Measurements from ENCODE around the gene CEBPB. TPM values are rescaled to one million over a fixed set of nuclear protein-coding genes. Genes with fewer than 3 reads are reported as not detected.
A peak's percentile ranks its signal among the peaks of the same experiment; 100 is the strongest.

CEBPB gene
- total RNA-seq, 1 experiment from 2014 or later, result 183 TPM

DNA sequence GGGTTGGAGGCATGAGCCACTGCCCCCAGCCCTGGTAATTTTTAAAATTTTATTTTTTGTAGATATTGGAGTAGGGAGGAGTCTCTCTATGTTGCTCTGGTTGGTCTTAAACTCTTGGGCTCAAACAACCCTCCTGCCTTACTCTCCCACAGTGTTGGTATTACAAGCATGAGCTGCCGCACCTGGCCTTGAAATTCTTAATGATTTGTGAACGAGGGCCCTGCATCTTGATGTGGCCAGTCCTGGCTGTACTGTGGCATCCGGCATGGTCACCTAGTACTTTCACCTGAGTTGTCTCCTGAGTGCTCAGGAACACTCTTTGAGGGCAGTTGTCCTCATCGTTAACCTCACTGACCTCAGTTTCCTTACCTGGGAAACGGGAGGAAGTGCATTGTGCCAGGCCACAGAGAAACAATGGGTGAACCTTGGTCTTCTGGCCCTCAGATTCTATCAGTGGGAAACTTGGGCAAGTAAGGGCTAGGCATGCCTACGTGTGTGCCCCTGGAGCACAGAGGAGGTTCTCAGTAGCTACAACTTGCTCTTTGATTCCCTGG, 19.5 kb downstream of the CEBPB start:
- H3K36me3 Mint-ChIP-seq (ENCODE audit: insufficient read depth, unreplicated experiment), result no peaks in the 10 kb centered on the region
- TF ChIP-seq, protein P1, sequence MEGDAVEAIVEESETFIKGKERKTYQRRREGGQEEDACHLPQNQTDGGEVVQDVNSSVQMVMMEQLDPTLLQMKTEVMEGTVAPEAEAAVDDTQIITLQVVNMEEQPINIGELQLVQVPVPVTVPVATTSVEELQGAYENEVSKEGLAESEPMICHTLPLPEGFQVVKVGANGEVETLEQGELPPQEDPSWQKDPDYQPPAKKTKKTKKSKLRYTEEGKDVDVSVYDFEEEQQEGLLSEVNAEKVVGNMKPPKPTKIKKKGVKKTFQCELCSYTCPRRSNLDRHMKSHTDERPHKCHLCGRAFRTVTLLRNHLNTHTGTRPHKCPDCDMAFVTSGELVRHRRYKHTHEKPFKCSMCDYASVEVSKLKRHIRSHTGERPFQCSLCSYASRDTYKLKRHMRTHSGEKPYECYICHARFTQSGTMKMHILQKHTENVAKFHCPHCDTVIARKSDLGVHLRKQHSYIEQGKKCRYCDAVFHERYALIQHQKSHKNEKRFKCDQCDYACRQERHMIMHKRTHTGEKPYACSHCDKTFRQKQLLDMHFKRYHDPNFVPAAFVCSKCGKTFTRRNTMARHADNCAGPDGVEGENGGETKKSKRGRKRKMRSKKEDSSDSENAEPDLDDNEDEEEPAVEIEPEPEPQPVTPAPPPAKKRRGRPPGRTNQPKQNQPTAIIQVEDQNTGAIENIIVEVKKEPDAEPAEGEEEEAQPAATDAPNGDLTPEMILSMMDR (IDR thresholded peaks at IDR 0.05; ENCODE audit: insufficient read depth in 1 of 2, low read depth in 1 of 2, low read length in 1 of 2, severe bottlenecking in 1 of 2, unreplicated experiment in 1 of 2), result no peak
- ChIA-PET POLR2A (interaction anchor here (0.6 kb wide), 1 partner anchor 71 kb away, joined by 3 read pairs; no protein-coding TSS in a partner anchor), CTCF (no interaction called here)
- Histone ChIP-seq H3K4me1 (peaks cover 16% of the 10 kb centered on the region), H3K9me3 (no peaks in the 10 kb centered on the region), H3K36me3 (ENCODE audit: control insufficient read depth, insufficient read depth, low read length) (no peaks in the 10 kb centered on the region), H3K27me3 (replicated peaks; ENCODE audit: control insufficient read depth, insufficient read depth, low read length) (no peaks in the 10 kb centered on the region), H3K4me3 (ENCODE audit: low read depth, low read length) (no peak overlapping the region)
- H3K27me3 Mint-ChIP-seq (ENCODE audit: insufficient read depth, unreplicated experiment), result no peaks in the 10 kb centered on the region
- H3K9me3 Mint-ChIP-seq (ENCODE audit: unreplicated experiment), result no peaks in the 10 kb centered on the region
- H3K4me1 Mint-ChIP-seq (ENCODE audit: low read depth, unreplicated experiment), result peaks cover 21% of the 10 kb centered on the region
- no peak for DNase-seq
- no peak overlapping the region for H3K27ac Mint-ChIP-seq (ENCODE audit: unreplicated experiment)
- no TSS peak for BruUV-seq (replicated peaks)
- no peak overlapping the region for H3K4me3 Mint-ChIP-seq (ENCODE audit: unreplicated experiment)
- intact Hi-C loops (cut with micrococcal nuclease; ENCODE audit: unreplicated experiment), result no loop called here

DNA sequence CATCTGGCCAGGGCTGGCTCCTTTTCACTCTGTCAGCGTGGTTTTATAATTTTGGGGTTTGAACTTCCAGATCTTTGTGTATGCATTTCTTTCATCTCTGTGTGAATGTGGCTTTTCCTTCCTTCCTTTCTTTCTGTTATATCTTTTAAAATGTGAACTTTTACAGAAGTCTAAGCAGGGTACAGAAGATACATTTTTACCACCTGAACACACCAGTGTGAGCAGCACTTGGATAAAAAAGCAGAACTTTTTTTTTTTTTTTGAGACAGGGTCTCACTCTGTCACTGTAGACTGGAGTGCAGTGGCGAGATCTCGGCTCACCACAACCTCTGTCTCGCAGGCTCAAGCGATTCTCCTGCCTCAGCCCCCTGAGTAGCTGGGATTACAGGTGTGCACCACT, 20.5 kb downstream of the CEBPB start:
- Histone ChIP-seq H3K9me3 (no peaks in the 10 kb centered on the region), H3K27me3 (replicated peaks; ENCODE audit: control insufficient read depth, insufficient read depth, low read length) (no peaks in the 10 kb centered on the region), H3K36me3 (ENCODE audit: control insufficient read depth, insufficient read depth, low read length) (no peaks in the 10 kb centered on the region), H3K4me1 (peaks cover 24% of the 10 kb centered on the region), H3K4me3 (ENCODE audit: low read depth, low read length) (no peak overlapping the region)
- Mint-ChIP-seq H3K4me1 (ENCODE audit: low read depth, unreplicated experiment) (peaks cover 30% of the 10 kb centered on the region), H3K9me3 (ENCODE audit: unreplicated experiment) (no peaks in the 10 kb centered on the region), H3K27ac (ENCODE audit: unreplicated experiment) (no peak overlapping the region), H3K27me3 (ENCODE audit: insufficient read depth, unreplicated experiment) (no peaks in the 10 kb centered on the region), H3K4me3 (ENCODE audit: unreplicated experiment) (no peak overlapping the region), H3K36me3 (ENCODE audit: insufficient read depth, unreplicated experiment) (no peaks in the 10 kb centered on the region)
- intact Hi-C loops (cut with micrococcal nuclease; ENCODE audit: unreplicated experiment), result no loop called here
- ChIA-PET CTCF (interaction anchor here (0.5 to 0.8 kb wide), 2 partner anchors 10 to 20 kb away, joined by 3 to 4 read pairs; partner anchors contain the start of gene CEBPB), POLR2A (no interaction called here)
- no TSS peak for BruUV-seq (replicated peaks)
- no peak for DNase-seq
- TF ChIP-seq, protein P1 (IDR thresholded peaks at IDR 0.05; ENCODE audit: insufficient read depth in 1 of 2, low read depth in 1 of 2, low read length in 1 of 2, severe bottlenecking in 1 of 2, unreplicated experiment in 1 of 2), result no peak

DNA sequence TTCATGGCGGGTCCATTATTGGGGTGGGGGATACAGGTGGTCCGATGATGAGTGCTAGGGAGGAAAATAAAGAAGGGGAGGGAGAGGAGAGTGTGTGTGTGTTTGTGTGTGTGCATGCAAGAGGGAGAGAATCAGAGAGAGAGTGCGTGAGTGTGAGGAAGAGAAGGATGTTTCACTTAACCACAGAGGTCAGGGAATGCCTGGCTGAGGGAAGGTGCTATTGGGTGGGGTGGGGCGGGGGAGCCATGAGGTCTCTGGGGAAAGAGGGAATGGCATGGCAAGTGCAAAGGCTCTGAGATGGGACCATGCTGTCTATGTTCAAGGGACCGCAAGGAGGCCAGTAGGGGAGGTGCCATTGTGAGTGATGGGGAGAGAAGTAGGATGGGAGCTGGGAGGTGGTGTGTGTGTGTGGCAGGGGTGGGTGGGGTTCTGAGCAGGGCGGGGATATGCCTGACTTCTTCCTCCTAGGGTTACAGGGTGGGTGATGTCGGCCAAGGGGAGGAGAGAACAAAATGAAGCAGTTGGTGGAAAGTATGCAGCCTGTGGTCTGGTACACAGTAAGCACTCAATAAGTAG, 23.0 kb downstream of the CEBPB start:
- H3K27me3 ChIP-seq (replicated peaks; ENCODE audit: control insufficient read depth, insufficient read depth, low read length), result no peaks in the 10 kb centered on the region
- peaks cover 51% of the 10 kb centered on the region for H3K4me1 Mint-ChIP-seq (ENCODE audit: low read depth, unreplicated experiment)
- H3K36me3 Mint-ChIP-seq (ENCODE audit: insufficient read depth, unreplicated experiment), result no peaks in the 10 kb centered on the region
- H3K4me1 ChIP-seq, result peaks cover 47% of the 10 kb centered on the region
- H3K27ac Mint-ChIP-seq (ENCODE audit: unreplicated experiment), result peak overlapping the region; percentile 27
- ChIA-PET CTCF (interaction anchor here (0.5 to 1.4 kb wide), 2 partner anchors 252 to 504 kb away, joined by 3 read pairs; no protein-coding TSS in a partner anchor), POLR2A (no interaction called here)
- TF ChIP-seq, protein P1 (IDR thresholded peaks at IDR 0.05; ENCODE audit: insufficient read depth in 1 of 2, low read depth in 1 of 2, low read length in 1 of 2, severe bottlenecking in 1 of 2, unreplicated experiment in 1 of 2), result no peak
- no peaks in the 10 kb centered on the region for H3K36me3 ChIP-seq (ENCODE audit: control insufficient read depth, insufficient read depth, low read length)
- no peaks in the 10 kb centered on the region for H3K9me3 ChIP-seq
- H3K27me3 Mint-ChIP-seq (ENCODE audit: insufficient read depth, unreplicated experiment), result no peaks in the 10 kb centered on the region
- BruUV-seq (replicated peaks), result no TSS peak
- intact Hi-C loops (cut with micrococcal nuclease; ENCODE audit: unreplicated experiment), result no loop called here
- H3K4me3 ChIP-seq (ENCODE audit: low read depth, low read length), result no peak overlapping the region
- no peak overlapping the region for H3K4me3 Mint-ChIP-seq (ENCODE audit: unreplicated experiment)
- DNase-seq, result no peak
- H3K9me3 Mint-ChIP-seq (ENCODE audit: unreplicated experiment), result no peaks in the 10 kb centered on the region

All from Caco-2 (cell line).